ENCODE measurements around the gene SLC16A12.

The SLC16A12 gene

GRCh38 chr10:89471110-89471809 lies 64.1 kb downstream of the SLC16A12 start:
- ChIA-PET POLR2A (ENCODE audit: low non-redundant PET) (no interaction called here), CTCF (no interaction called here)
- DNase-seq (ENCODE audit: low spot score) = no peak
- no peak for TF ChIP-seq CTCF (conservative IDR thresholded peaks at IDR 0.05; ENCODE audit: low read depth)
- no peak overlapping the region for H3K27ac ChIP-seq

- no peak for DNase-seq (ENCODE audit: low spot score)
- ChIA-PET CTCF (interaction anchor here (0.6 to 0.7 kb wide), 2 partner anchors 8 to 92 kb away, joined by 4 to 8 read pairs; no protein-coding TSS in a partner anchor), POLR2A (ENCODE audit: low non-redundant PET) (no interaction called here)
- no peak overlapping the region for H3K27ac ChIP-seq
- no peak for TF ChIP-seq CTCF (conservative IDR thresholded peaks at IDR 0.05; ENCODE audit: low read depth)
Observed at GRCh38 chr10:89470628-89471027, 64.8 kb downstream of the SLC16A12 start.

GRCh38 chr10:89469517-89469916 lies 65.9 kb downstream of the SLC16A12 start:
- DNase-seq (ENCODE audit: low spot score) = no peak
- POLR2A ChIA-PET (ENCODE audit: low non-redundant PET) = no interaction called here
- TF ChIP-seq CTCF (conservative IDR thresholded peaks at IDR 0.05; ENCODE audit: low read depth) = no peak
- H3K27ac ChIP-seq = no peak overlapping the region
- CTCF ChIA-PET = no interaction called here

GRCh38 chr10:89468191-89468965 lies 67.0 kb downstream of the SLC16A12 start:
- no peak for TF ChIP-seq CTCF (conservative IDR thresholded peaks at IDR 0.05; ENCODE audit: low read depth)
- ChIA-PET CTCF (interaction anchor here (0.5 to 0.6 kb wide), 2 partner anchors 96 to 800 kb away, joined by 3 read pairs; no protein-coding TSS in a partner anchor), POLR2A (ENCODE audit: low non-redundant PET) (no interaction called here)
- no peak overlapping the region for H3K27ac ChIP-seq
- no peak for DNase-seq (ENCODE audit: low spot score)

- TF ChIP-seq CTCF (conservative IDR thresholded peaks at IDR 0.05; ENCODE audit: low read depth) = peak; percentile 73
- peak overlapping the region; percentile 61 for H3K27ac ChIP-seq
- peak; percentile 86 for DNase-seq (ENCODE audit: low spot score)
- POLR2A ChIA-PET (ENCODE audit: low non-redundant PET) = no interaction called here
- CTCF ChIA-PET = interaction anchor here (0.6 to 2.1 kb wide), 15 partner anchors 13 to 234 kb away, joined by 3 to 11 read pairs (median 3); no protein-coding TSS in a partner anchor
Observed at GRCh38 chr10:89466599-89467035, 68.8 kb downstream of the SLC16A12 start.

GRCh38 chr10:89465196-89465595 lies 70.2 kb downstream of the SLC16A12 start:
- ChIA-PET CTCF (interaction anchor here (1.1 kb wide), 1 partner anchor 25 kb away, joined by 3 read pairs; no protein-coding TSS in a partner anchor), POLR2A (ENCODE audit: low non-redundant PET) (no interaction called here)
- no peak for DNase-seq (ENCODE audit: low spot score)

More at GRCh38 chr10:89465196-89465595, 70.2 kb downstream of the SLC16A12 start:
- no peak for TF ChIP-seq CTCF (conservative IDR thresholded peaks at IDR 0.05; ENCODE audit: low read depth)
- H3K27ac ChIP-seq = no peak overlapping the region

Measured in RWPE1 (cell line).